Activated CD4-positive, alpha-beta T cell treated with anti-CD3 and anti-CD28 coated beads, Interleukin-2, amount 10 ng/mL, durations not matched to agents 7 days and 5 days (primary cell): ENCODE measurements around the gene GDF2. TPM values are rescaled to one million over a fixed set of nuclear protein-coding genes. Genes with fewer than 3 reads are reported as not detected.

ENCODE experiments used
- CTCF ChIA-PET: fragments of 350-600 bp; sonication (Branson Sonifier 250); formaldehyde crosslinking; loops from one replicate; lab custom pipeline; 2021; ENCODE audit warnings: antibody characterized with exemption; lab: Charles Lee
- POLR2A ChIA-PET: fragments of 350-600 bp; sonication (Branson Sonifier 250); formaldehyde crosslinking; loops from one replicate; lab custom pipeline; 2021; ENCODE audit warnings: antibody characterized with exemption; lab: Charles Lee
- DNase-seq: peaks from one replicate; pipeline ENCODE4 v3.0.0-alpha.2; 2020
- H3K27ac Mint-ChIP-seq: one replicate; pipeline ENCODE4 v1.8.0; 2021; ENCODE audit warnings: mild to moderate bottlenecking, moderate library complexity, mixed read lengths
- H3K27me3 Mint-ChIP-seq: one replicate; pipeline ENCODE4 v1.8.0; 2021; ENCODE audit warnings: mixed read lengths
- H3K36me3 Mint-ChIP-seq: one replicate; pipeline ENCODE4 v1.8.0; 2021; ENCODE audit warnings: low read depth, mixed read lengths
- H3K4me1 Mint-ChIP-seq: one replicate; pipeline ENCODE4 v1.8.0; 2021; ENCODE audit warnings: mixed read lengths
- H3K4me3 Mint-ChIP-seq: one replicate; pipeline ENCODE4 v1.8.0; 2021; ENCODE audit warnings: mild to moderate bottlenecking, moderate library complexity, mixed read lengths
- H3K9me3 Mint-ChIP-seq: one replicate; pipeline ENCODE4 v1.8.0; 2021; ENCODE audit warnings: mixed read lengths
- total RNA-seq, 2 experiments: library from RNA; stranded (reverse); gene quantifications; one replicate each; pipeline ENCODE4 v1.2.3, GENCODE V29; 2021

Gene GDF2
- total RNA-seq, 2 experiments from 2014 or later: not detected

DNA sequence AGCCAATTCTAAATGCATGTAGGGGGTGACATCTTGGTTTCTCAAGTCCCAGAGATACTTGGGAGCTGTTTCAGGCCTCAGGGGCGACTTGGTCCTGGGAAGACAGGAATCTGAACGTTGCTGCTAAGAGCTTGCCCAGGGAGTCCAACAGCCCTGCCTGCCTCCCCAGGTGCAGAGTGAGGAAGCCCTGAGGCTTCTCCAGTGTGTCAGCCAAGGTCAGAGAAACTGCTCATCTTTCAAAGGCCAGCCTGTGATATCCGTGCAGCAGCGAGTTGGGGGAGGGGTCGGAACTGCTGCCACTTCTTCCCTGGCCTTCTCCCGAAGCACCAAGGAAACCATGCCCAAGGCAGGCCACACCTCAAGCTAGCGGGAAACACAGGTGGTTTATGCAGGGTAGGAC is 9.7 kb downstream of the GDF2 start:
- Mint-ChIP-seq H3K4me1 (no peaks in the 10 kb centered on the region), H3K27ac (no peak overlapping the region), H3K4me3 (no peak overlapping the region), H3K9me3 (peaks cover 4% of the 10 kb centered on the region), H3K36me3 (no peaks in the 10 kb centered on the region), H3K27me3 (no peaks in the 10 kb centered on the region)
- DNase-seq: no peak
- ChIA-PET CTCF (no interaction called here), POLR2A (no interaction called here)

DNA sequence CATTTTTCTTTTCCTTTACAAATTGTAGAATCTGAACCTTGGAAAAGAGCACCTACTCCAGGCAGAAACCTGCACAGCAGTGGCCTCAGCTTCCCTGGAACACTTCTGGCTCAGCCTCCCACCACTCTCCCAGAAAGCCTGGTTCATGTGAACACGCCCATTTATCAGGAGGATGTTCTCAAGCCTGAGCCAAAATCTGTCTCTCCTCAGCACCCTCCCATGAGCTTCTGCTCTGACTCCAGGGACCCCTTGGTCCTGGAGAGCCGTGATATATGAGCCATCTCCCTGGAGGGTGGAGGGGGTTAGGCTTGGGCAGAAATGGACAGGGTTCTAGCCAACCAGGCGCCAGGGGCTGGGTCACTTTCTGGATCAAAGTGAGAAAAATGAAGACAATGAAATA is 10.1 kb downstream of the GDF2 start:
- Mint-ChIP-seq H3K27me3 (no peaks in the 10 kb centered on the region), H3K36me3 (no peaks in the 10 kb centered on the region), H3K4me1 (no peaks in the 10 kb centered on the region), H3K4me3 (no peak overlapping the region), H3K27ac (no peak overlapping the region), H3K9me3 (peaks cover 4% of the 10 kb centered on the region)
- no peak for DNase-seq
- ChIA-PET CTCF (no interaction called here), POLR2A (no interaction called here)

GRCh38 chr10:47332946-47333345 is 10.7 kb downstream of the GDF2 start:
- no peaks in the 10 kb centered on the region for H3K4me1 Mint-ChIP-seq
- CTCF ChIA-PET: no interaction called here
- no peak overlapping the region for H3K4me3 Mint-ChIP-seq
- H3K27ac Mint-ChIP-seq: no peak overlapping the region
- peaks cover 4% of the 10 kb centered on the region for H3K9me3 Mint-ChIP-seq
- POLR2A ChIA-PET: no interaction called here
- H3K27me3 Mint-ChIP-seq: no peaks in the 10 kb centered on the region
- H3K36me3 Mint-ChIP-seq: no peaks in the 10 kb centered on the region
- DNase-seq: no peak

GRCh38 chr10:47333532-47333931 is 11.3 kb downstream of the GDF2 start:
- CTCF ChIA-PET: no interaction called here
- no peak overlapping the region for H3K27ac Mint-ChIP-seq
- H3K27me3 Mint-ChIP-seq: no peaks in the 10 kb centered on the region

DNA sequence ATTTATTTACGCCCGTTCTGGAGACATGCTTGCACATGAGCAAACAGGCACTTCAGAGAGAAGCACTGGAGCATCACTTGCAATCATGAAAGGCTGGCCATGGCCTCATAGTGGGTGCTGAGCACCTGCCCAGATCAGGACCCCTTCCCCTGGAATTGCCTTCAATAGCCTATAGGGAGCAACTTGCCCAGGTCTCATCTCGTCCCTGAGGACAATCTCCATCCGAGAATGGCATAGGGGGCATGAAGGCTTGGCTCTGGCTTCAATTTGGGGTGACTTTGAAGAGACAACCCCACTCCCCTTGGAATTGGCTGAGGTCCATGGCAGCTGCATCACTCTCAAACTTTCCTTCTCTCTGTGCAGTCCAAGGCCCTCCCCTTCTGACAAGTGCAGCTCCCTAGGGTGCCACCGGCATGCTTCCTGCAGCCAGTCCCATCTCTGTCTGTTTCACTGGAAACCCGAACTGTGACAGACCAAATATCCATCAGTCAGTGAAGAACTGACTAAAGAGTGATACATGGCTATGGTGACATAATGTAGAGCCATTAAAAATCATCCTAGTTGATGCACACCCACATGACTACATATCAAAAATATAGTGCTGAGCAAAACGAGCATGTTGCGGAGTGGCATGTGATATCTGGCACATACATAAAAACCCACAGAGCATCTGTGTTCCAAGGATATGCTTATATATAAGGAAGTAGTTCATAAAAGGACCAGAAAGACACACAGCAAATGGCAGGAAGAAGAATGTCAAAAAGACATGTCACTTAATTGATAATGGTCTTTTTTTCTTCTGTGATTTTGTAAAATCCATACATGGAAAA is 12.4 kb downstream of the GDF2 start:
- H3K27me3 Mint-ChIP-seq: no peaks in the 10 kb centered on the region
- H3K4me1 Mint-ChIP-seq: no peaks in the 10 kb centered on the region
- H3K36me3 Mint-ChIP-seq: no peaks in the 10 kb centered on the region
- H3K4me3 Mint-ChIP-seq: no peak overlapping the region
- ChIA-PET CTCF (no interaction called here), POLR2A (no interaction called here)
- H3K9me3 Mint-ChIP-seq: no peaks in the 10 kb centered on the region
- no peak overlapping the region for H3K27ac Mint-ChIP-seq
- no peak for DNase-seq

More at GRCh38 chr10:47333532-47333931, 11.3 kb downstream of the GDF2 start:
- peaks cover 1% of the 10 kb centered on the region for H3K9me3 Mint-ChIP-seq
- POLR2A ChIA-PET: no interaction called here
- DNase-seq: no peak
- no peaks in the 10 kb centered on the region for H3K4me1 Mint-ChIP-seq
- H3K36me3 Mint-ChIP-seq: no peaks in the 10 kb centered on the region
- H3K4me3 Mint-ChIP-seq: no peak overlapping the region

DNA sequence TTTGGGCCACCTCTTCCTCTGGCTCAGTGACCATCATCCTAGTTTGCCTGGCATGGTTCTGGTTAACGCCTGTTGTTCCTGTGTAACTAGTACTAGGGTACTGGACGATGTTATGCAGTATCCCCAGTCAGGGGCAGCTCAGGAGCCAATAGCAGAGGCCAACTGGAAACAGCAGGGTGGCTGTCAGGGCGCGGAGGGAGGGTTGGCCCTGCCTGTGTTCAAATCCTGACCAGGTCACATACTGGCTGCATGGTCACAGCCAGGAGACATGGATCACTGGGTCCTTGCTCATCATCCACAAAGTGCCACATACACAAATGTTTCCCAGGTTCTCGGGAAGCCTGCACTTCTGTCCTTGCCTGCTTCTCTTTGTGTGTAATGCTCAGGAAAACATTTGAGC is 13.7 kb downstream of the GDF2 start:
- ChIA-PET POLR2A (no interaction called here), CTCF (no interaction called here)
- Mint-ChIP-seq H3K4me3 (no peak overlapping the region), H3K4me1 (no peaks in the 10 kb centered on the region), H3K36me3 (no peaks in the 10 kb centered on the region), H3K27me3 (peaks cover 4% of the 10 kb centered on the region), H3K9me3 (no peaks in the 10 kb centered on the region), H3K27ac (no peak overlapping the region)
- DNase-seq: no peak

GRCh38 chr10:47336387-47337134 is 14.3 kb downstream of the GDF2 start:
- Mint-ChIP-seq H3K4me3 (no peak overlapping the region), H3K36me3 (no peaks in the 10 kb centered on the region), H3K4me1 (no peaks in the 10 kb centered on the region), H3K27ac (no peak overlapping the region), H3K27me3 (peaks cover 6% of the 10 kb centered on the region), H3K9me3 (no peaks in the 10 kb centered on the region)
- POLR2A ChIA-PET: no interaction called here
- CTCF ChIA-PET: no interaction called here
- no peak for DNase-seq

DNA sequence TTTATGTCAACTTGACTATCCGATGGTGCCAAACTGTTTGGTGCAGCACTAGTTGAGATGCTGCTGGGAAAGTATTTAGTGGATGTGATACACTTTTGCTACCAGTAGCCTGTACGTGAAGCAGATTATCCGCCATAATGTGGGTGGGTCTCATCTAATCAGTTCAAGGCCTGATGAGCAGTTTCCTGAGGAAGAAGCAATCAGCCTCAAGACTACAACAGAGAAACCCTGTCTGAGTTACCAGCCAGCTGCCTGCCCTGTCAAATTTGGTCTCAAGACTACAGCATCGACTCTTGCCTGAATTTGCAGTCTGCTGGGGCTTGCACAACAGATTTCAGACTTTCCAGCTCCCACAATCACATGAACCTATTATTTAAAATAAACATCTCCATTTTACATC is 15.1 kb downstream of the GDF2 start:
- ChIA-PET POLR2A (no interaction called here), CTCF (no interaction called here)
- DNase-seq: no peak
- Mint-ChIP-seq H3K36me3 (no peaks in the 10 kb centered on the region), H3K27me3 (peaks cover 6% of the 10 kb centered on the region), H3K4me1 (no peaks in the 10 kb centered on the region), H3K27ac (no peak overlapping the region), H3K9me3 (no peaks in the 10 kb centered on the region), H3K4me3 (no peak overlapping the region)

DNA sequence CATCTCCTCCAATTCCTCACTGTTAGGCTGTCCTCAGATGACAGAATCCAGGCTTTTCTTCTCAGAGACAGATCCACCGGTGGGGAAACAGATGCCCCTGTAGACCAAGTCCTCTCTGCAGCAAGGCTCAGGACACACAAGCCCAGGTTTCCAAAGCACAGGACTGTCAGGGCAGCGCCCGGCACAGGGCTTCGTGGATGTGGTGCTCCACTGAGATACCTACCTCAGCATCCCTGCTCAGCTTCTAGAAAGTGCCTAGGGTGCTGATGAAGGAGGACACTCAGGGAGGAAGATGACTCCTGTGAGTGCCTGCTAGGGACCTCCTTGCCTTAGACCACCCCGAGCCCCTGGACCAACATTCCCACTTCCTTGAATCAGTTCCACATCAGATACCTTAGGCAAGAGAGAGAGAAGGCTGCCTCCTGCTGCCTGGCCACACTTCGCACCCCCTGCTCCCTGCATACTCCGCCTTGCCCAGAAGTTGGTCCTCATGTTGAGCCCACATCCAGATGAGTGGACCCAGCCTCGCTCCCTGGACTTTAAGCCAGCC is 17.0 kb downstream of the GDF2 start:
- no peak for DNase-seq
- Mint-ChIP-seq H3K4me3 (no peak overlapping the region), H3K27ac (no peak overlapping the region), H3K36me3 (no peaks in the 10 kb centered on the region), H3K27me3 (peaks cover 6% of the 10 kb centered on the region), H3K4me1 (no peaks in the 10 kb centered on the region), H3K9me3 (no peaks in the 10 kb centered on the region)
- ChIA-PET POLR2A (no interaction called here), CTCF (no interaction called here)

- no peaks in the 10 kb centered on the region for H3K9me3 Mint-ChIP-seq
- peaks cover 6% of the 10 kb centered on the region for H3K27me3 Mint-ChIP-seq
- no peak for DNase-seq
- ChIA-PET POLR2A (interaction anchor here (0.6 kb wide), 1 partner anchor 284 kb away, joined by 4 read pairs; no protein-coding TSS in a partner anchor), CTCF (interaction anchor here (1.0 kb wide), 1 partner anchor 314 kb away, joined by 3 read pairs; no protein-coding TSS in a partner anchor)
- H3K27ac Mint-ChIP-seq: no peak overlapping the region
- no peaks in the 10 kb centered on the region for H3K4me1 Mint-ChIP-seq
- H3K4me3 Mint-ChIP-seq: no peak overlapping the region
- H3K36me3 Mint-ChIP-seq: no peaks in the 10 kb centered on the region
These were observed 17.7 kb downstream of the GDF2 start for GRCh38 chr10:47339759-47340607.

DNA sequence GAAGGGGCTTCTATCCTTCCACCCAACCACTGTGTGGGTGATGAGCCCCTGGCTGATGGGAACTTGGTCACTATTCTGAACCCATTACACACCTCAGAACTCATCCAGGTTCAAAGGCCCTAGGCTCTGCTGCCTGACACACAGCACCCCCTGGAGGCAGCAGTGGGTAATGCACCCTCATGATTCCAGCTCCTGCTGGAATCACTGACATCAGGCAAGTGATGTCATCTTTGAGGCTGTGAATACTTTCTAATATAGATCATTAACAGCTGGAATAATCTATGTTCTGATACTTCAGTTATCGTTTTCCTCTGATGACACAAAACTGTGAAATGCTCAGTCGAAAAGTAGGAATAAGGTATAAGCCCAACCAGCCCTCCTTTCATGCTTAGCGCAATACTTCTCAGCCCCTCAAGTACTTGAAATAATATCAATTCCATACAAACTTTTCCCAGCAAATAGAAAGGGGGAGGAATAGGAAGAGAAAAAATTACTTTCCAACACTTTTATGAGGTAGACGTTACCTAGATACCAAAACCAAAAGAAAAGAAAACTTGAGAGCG is 18.4 kb downstream of the GDF2 start:
- Mint-ChIP-seq H3K4me1 (no peaks in the 10 kb centered on the region), H3K27ac (no peak overlapping the region), H3K36me3 (no peaks in the 10 kb centered on the region), H3K9me3 (no peaks in the 10 kb centered on the region), H3K4me3 (no peak overlapping the region), H3K27me3 (peaks cover 6% of the 10 kb centered on the region)
- ChIA-PET POLR2A (interaction anchor here (0.6 kb wide), 1 partner anchor 285 kb away, joined by 4 read pairs; no protein-coding TSS in a partner anchor), CTCF (interaction anchor here (0.7 to 1.0 kb wide), 4 partner anchors 21 to 316 kb away, joined by 3 to 7 read pairs (median 3); no protein-coding TSS in a partner anchor)
- peak; percentile 73 for DNase-seq
